NCI-H128 (cell line): Measurements from ENCODE around the gene INA.

Experiments used
- DNase-seq: peaks from one replicate; lab custom pipeline; 2025; ENCODE audit not compliant: unreplicated experiment; lab: John Stamatoyannopoulos, UW

INA gene

GRCh38 chr10:103273041-103273441 is 3.9 kb upstream of the INA start:
- DNase-seq: no peak

GRCh38 chr10:103276251-103276895 is 565 bp upstream of the INA start:
- no peak for DNase-seq

- DNase-seq: no peak
These were observed 987 bp downstream of the INA start for GRCh38 chr10:103277713-103278536.

- no peak for DNase-seq
These were observed 1.5 kb downstream of the INA start for GRCh38 chr10:103278537-103278823.

GRCh38 chr10:103278862-103279298 is 1.9 kb downstream of the INA start:
- no peak for DNase-seq

- DNase-seq: no peak
These were observed 3.1 kb downstream of the INA start for GRCh38 chr10:103280031-103280430.

- no peak for DNase-seq
These were observed 3.6 kb downstream of the INA start for GRCh38 chr10:103280506-103280905.

- peak; percentile 21 for DNase-seq
These were observed 4.8 kb downstream of the INA start for GRCh38 chr10:103281753-103282152.

- no peak for DNase-seq
These were observed 6.0 kb downstream of the INA start for GRCh38 chr10:103282961-103283360.

GRCh38 chr10:103284170-103284569 is 7.2 kb downstream of the INA start:
- no peak for DNase-seq

GRCh38 chr10:103287992-103288391 is 11.1 kb downstream of the INA start:
- no peak for DNase-seq

- no peak for DNase-seq
These were observed 14.7 kb downstream of the INA start for GRCh38 chr10:103291588-103291987.

- no peak for DNase-seq
These were observed 18.6 kb downstream of the INA start for GRCh38 chr10:103295374-103296015.

GRCh38 chr10:103307594-103307993 is 30.7 kb downstream of the INA start:
- no peak for DNase-seq

- no peak for DNase-seq
These were observed 33.3 kb downstream of the INA start for GRCh38 chr10:103310197-103310596.

- no peak for DNase-seq
These were observed 39.1 kb downstream of the INA start for GRCh38 chr10:103316087-103316486.

GRCh38 chr10:103327906-103328305 is 51.0 kb downstream of the INA start:
- no peak for DNase-seq

GRCh38 chr10:103333934-103334520 is 57.1 kb downstream of the INA start:
- no peak for DNase-seq

GRCh38 chr10:103334567-103334966 is 57.6 kb downstream of the INA start:
- no peak for DNase-seq

- DNase-seq: no peak
These were observed 59.4 kb downstream of the INA start for GRCh38 chr10:103336370-103336769.
